CD4-positive, alpha-beta T cell treated with Interleukin-2 at 100 ng/mL for 4 hours (primary cell): ENCODE data around the gene CFAP73.
"Not testable (repeated sequence)": the region's sequence is repeated elsewhere in the genome, so short reads cannot be mapped to it uniquely, and the experiment has no call there.

Source experiments
- DNase-seq: peaks from one replicate; pipeline ENCODE4 v3.0.0-alpha.2; 2020; ENCODE audit warnings: low spot score

CFAP73 gene

DNA sequence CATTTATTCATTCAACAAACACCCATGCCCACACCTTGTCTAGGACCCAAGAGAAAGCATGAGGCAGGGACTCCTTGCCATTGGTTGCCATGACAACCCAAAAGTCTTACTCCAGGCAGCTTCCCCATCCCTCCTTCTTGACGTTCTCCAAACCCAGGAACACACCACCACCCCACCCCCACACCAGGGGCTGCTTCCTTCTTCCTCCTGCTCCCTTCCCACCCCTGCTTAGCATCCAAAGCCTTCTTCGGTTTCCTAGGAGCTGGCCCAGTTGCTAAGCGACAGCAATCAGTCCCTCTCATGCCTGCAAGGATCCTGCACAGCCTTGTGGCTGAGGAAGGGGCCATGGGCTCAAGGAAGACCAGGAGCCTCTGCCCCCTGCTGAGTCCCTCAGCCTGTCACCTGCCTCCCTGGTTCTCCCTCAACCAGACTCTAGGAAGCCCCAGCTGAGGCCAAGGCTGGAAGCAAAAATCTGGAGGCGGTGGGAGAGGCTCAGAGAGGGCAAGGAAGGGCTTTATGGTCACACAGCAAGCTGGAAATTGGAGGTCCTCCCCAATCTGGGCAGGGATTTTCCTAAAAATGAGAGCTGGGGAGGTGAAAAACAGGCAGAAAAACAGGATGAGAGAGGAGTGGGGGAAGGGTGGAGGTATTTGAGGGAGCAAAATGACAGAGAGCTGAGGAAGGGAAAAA, 29.4 kb upstream of the CFAP73 start:
- DNase-seq: no peak

- no peak for DNase-seq
Measured at GRCh38 chr12:113120670-113121370, 28.7 kb upstream of the CFAP73 start.

DNA sequence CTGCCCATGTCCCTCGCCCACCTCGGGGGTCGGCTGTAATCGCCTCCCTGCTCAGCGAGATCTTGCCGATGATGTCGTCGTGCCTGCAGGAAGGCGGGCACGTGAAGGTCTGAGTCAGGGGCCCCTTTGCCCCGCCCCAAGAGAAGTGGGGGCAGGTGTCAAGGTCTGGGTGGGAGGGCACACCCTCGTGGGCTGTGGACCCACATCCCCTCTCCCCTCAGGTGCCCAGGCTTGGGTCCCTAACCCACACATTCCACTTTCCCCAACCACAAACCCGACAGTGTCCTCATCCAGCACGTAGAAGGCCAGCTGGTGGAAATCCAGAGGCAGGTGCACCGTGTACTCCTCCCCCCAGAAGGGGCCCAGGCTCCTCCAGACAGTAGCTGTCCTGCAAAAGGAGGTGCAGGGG, 21.7 kb upstream of the CFAP73 start:
- no peak for DNase-seq

DNA sequence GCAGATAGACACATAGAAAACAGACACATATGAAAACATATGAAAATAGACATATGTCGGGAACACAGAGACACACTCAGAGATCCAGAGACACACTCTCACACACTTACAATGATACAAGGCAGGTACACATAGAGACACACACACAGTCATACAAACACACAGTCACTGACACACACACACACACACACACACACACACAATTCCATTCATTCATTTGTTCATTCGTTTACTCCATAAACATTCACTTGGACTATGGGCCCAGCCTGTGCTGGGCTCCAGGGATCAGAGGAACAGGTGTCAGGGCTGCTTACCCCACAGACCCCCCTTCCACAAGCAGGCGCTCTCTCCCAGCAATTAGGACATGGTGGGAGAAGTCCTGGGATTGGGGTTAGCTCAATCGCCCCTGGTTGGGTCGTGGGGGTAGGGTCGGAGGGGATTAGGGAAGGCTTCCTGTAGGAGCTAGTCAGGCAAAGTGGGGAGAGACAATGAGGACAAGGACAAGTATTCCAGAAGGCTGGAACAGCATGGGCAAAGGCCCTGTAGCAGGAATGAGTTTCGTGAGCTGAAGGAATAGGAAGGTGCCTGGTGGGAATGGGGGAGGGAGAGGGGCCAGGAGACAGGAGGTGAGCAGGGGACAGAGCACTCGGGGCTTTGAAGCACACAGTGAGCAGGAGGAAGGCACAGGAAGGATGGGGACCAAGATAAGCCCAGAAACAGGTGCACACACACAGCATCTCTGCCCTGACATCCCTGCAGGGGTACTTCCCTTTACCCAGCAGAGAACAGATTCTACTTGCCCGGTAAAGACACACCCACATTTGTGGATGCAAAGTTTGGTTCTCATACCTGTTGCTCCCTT, 20.5 kb upstream of the CFAP73 start:
- DNase-seq: no peak

GRCh38 chr12:113129664-113130456, 19.7 kb upstream of the CFAP73 start:
- no peak for DNase-seq

DNA sequence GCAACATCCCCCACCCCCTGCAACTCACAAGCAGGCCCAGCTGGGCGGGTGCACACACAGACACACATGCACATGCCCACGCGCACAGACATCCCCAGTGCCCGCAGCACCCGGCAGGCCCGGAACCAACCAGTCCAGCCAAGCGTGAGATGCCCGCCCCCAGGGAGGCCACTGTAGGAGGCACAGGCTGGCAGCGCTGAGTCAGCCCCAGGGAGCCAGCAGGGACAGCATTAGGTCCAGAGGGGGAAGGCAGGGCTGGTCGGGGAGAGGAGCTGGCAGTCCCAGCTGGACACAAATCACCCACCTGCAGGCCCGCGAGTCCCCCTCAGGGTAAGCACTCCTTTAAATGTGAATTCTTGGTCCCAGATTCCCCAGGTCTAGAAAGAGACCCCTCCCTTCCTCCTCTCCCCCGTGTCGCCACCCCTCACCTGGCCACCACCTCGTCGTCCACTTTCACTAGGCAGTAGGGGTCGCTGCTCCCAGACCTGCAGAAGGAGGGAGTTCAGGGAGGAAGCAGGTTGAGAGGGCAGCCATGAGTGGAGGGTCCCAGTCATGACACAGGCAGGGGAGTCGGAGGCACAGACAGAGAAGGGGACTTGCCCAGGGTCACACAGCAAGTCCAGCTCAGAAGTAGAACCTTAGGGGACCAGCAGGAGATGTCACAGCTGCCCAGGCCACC, 18.9 kb upstream of the CFAP73 start:
- no peak for DNase-seq

- no peak for DNase-seq
Measured at GRCh38 chr12:113131556-113131955, 18.0 kb upstream of the CFAP73 start.

- DNase-seq: no peak
Measured at GRCh38 chr12:113133036-113133435, 16.5 kb upstream of the CFAP73 start.

- no peak for DNase-seq
Measured at GRCh38 chr12:113133666-113134065, 15.9 kb upstream of the CFAP73 start.

DNA sequence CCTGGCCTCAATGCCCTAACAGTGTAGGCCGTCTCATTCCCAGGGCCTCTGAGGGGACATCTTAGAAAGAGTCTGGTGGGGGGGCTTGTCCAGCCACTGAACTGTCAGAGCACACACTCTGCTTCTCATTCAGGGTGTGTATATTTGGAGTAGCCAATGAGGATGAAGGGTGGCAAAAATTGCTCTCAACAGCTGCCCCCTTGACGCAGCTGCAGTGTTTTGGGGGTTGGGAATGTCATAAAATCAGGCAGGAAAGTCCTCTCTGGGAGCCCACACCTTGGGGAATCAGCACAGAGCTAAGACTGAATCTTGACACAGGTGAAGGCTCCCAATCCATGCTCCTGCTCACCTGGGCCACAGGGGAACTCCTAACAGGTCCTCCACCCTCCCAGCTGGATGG, 15.5 kb upstream of the CFAP73 start:
- DNase-seq: no peak

- DNase-seq: no peak
Measured at GRCh38 chr12:113134521-113134951, 15.0 kb upstream of the CFAP73 start.

- DNase-seq: peak; percentile 62
Measured at GRCh38 chr12:113135178-113136127, 14.1 kb upstream of the CFAP73 start, which contains the start of gene RASAL1. RASAL1 (minus strand) TSS chr12:113135761; CDS start chr12:113135462, 299 bp downstream.

- peak; percentile 24 for DNase-seq
Measured at GRCh38 chr12:113136128-113136989, 13.2 kb upstream of the CFAP73 start.

DNA sequence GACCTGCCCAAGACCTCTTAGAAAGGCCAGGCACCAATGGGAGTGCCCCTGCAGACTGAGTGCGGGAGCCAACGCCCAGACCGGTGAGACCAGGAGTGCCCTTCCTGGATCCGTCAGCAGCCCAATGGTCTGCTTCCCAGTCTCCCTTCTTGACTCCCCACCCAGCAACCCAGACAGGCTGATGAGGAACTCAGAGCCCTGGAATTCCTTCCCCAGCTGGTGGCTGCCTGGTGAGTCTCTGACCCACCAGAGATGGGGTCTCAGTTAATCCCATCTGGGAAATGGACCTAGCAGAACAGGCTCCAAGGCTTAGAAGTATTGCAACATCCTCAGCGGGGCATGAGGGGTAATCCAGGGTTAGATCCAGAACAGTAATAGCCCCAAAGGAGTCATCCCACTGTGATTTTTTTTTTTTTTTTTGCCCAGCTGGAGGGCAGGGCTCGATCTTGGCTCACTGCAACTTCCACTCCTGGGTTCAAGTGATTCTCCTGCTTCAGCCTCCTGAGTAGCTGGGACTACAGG, 12.5 kb upstream of the CFAP73 start:
- DNase-seq: no peak

GRCh38 chr12:113137861-113138783, 11.4 kb upstream of the CFAP73 start:
- DNase-seq: no peak

- no peak for DNase-seq
Measured at GRCh38 chr12:113138826-113139225, 10.7 kb upstream of the CFAP73 start.

DNA sequence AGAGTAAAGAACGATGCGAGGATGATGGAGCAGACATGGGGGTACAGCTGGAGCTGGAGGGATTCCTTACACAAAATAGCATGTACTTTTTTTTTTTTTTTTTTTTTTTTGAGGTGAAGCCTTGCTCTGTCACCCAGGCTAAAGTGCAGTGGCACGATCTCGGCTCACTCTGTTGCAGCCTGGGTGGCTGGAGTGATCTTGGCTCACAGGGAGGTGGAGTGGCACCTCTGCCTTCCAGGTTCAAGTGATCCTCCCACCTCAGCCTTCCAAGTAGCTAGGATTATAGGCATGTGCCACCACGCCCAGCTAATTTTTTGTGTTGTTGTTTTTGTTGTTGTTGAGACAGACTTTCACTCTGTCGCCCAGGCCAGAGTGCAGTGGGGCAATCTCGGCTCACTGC, 8.8 kb upstream of the CFAP73 start:
- no peak for DNase-seq

- DNase-seq: not testable (repeated sequence)
Measured at GRCh38 chr12:113141716-113142115, 7.8 kb upstream of the CFAP73 start.
